ENCODE results near the gene SPATA12. TPM values are rescaled to one million over a fixed set of nuclear protein-coding genes. Genes with fewer than 3 reads are reported as not detected.

Gene SPATA12
- total and polyA plus RNA-seq, 12 donors = not detected

- Histone ChIP-seq H3K27me3 (no peaks in the 10 kb centered on the region), H3K4me1 (peaks cover 0 to 4% (median 0%) of the 10 kb centered on the region in 9 donors), H3K4me3 (no peak overlapping the region), H3K27ac (no peak overlapping the region), H3K9me3 (no peaks in the 10 kb centered on the region), H3K36me3 (no peaks in the 10 kb centered on the region)
- DNase-seq (no peak), ATAC-seq (no peak)
- no peak for TF ChIP-seq CTCF (IDR thresholded peaks at IDR 0.05)
- intact Hi-C loops (cut with DNase I) = loop anchor here in 2 of 10 donors (10.0 kb wide), 1 partner anchor 91 kb away; no protein-coding TSS in a partner anchor
These were observed 25.7 kb downstream of the SPATA12 start for GRCh38 chr3:57086201-57086600.

DNA sequence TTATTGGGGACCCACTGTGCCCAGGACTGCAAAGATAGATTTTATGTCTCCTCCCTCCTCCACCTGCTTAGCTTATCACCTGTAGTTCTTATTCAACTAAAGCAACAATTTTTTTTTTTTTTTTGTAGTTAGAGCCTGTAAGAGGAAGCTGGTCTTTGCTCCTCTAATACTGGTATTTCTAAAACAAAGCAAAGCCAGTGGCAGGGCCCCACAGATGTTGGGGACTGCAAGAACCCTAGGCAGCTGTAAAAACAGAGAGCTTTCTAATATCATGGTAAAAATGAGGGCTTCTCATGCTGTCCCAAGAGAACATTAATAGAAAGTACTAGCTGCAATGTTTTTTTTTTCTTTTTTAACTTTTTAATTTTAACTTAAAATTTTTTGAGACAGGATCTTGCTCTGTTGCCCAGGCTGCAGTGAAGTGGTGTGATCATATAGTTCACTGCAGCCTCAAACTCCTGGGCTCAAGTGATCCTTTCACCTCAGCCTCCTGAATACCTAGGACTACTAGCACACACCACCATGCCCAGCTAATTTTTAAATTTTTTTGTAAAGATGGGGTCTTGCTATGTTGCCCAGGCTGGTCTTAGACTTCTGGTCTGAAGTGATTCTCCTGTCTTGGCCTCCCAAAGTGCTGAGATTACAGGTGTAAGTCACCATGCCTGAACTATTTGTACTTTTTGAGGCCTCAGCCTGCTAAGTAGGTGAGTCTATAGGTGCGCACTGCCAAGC, 27.1 kb downstream of the SPATA12 start:
- no peak for ATAC-seq
- no peaks in the 10 kb centered on the region for H3K9me3 ChIP-seq
- H3K36me3 ChIP-seq = no peaks in the 10 kb centered on the region
- no peak for TF ChIP-seq CTCF (IDR thresholded peaks at IDR 0.05)
- H3K27me3 ChIP-seq = no peaks in the 10 kb centered on the region
- no peak overlapping the region for H3K4me3 ChIP-seq
- H3K4me1 ChIP-seq = peaks cover 0 to 14% (median 0%) of the 10 kb centered on the region in 9 donors
- no peak for DNase-seq
- intact Hi-C loops (cut with DNase I) = loop anchor here in 2 of 10 donors (10.0 kb wide), 1 partner anchor 93 kb away; no protein-coding TSS in a partner anchor
- no peak overlapping the region for H3K27ac ChIP-seq
- WGBS, 2 donors = 94 to 100% methylated on average over 1 of the region's 1 CpG

DNA sequence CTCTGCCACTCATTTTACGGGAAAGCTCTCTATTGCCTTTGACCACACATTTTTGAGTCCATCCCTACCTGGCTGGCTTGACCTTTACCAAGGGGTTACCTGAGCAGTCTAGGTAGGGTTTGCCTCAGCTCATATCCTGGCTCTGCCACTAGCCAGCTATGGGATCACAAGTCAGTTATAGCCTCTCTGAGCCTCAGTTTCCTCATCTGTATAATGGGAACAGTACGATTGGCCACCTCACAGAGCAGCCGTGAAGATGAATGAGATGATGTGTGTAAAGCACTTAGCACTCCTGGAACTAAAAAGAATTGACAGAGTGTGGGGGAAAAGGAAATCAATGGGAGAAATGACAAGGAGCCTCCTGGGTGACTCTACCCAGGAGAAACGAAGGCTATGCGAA, 28.0 kb downstream of the SPATA12 start:
- intact Hi-C loops (cut with DNase I) = loop anchor here in 2 of 10 donors (10.0 kb wide), 1 partner anchor 94 kb away; no protein-coding TSS in a partner anchor
- no peak for TF ChIP-seq CTCF (IDR thresholded peaks at IDR 0.05)
- WGBS, 2 donors = 77 to 94% methylated on average over 5 of the region's 5 CpGs
- H3K27ac ChIP-seq = no peak overlapping the region
- H3K9me3 ChIP-seq = no peaks in the 10 kb centered on the region
- peaks cover 0 to 14% (median 0%) of the 10 kb centered on the region in 9 donors for H3K4me1 ChIP-seq
- H3K4me3 ChIP-seq = no peak overlapping the region
- no peak for DNase-seq
- no peak for ATAC-seq
- H3K36me3 ChIP-seq = no peaks in the 10 kb centered on the region
- no peaks in the 10 kb centered on the region for H3K27me3 ChIP-seq

GRCh38 chr3:57089043-57089442, 28.6 kb downstream of the SPATA12 start:
- intact Hi-C loops (cut with DNase I) = loop anchor here in 2 of 10 donors (10.0 kb wide), 1 partner anchor 94 kb away; no protein-coding TSS in a partner anchor
- Histone ChIP-seq H3K4me1 (peaks cover 0 to 14% (median 0%) of the 10 kb centered on the region in 9 donors), H3K4me3 (no peak overlapping the region), H3K27me3 (no peaks in the 10 kb centered on the region), H3K27ac (no peak overlapping the region), H3K9me3 (no peaks in the 10 kb centered on the region), H3K36me3 (no peaks in the 10 kb centered on the region)
- no peak for DNase-seq
- 94 to 96% methylated on average over 4 of the region's 4 CpGs for WGBS, 2 donors
- no peak for ATAC-seq
- TF ChIP-seq CTCF (IDR thresholded peaks at IDR 0.05) = no peak

Measured in heart right ventricle (tissue), 16 donors.